Epithelial cell of proximal tubule (primary cell): ENCODE results near the gene SLC25A1. TPM values are rescaled to one million over a fixed set of nuclear protein-coding genes. Genes with fewer than 3 reads are reported as not detected.
"Not testable (repeated sequence)": the region's sequence is repeated elsewhere in the genome, so short reads cannot be mapped to it uniquely, and the experiment has no call there.

Source experiments
- DNase-seq: peaks from one replicate; pipeline ENCODE4 v3.0.0-alpha.2; 2011; ENCODE audit warnings: low read depth
- H3K4me3 ChIP-seq: 2 replicates; pipeline ENCODE4 v1.5.1; 2011; ENCODE audit warnings: low read depth, mild to moderate bottlenecking, low read length
- CTCF ChIP-seq: conservative IDR thresholded peaks from 2 replicates; pipeline ENCODE4 v1.5.1; 2012; ENCODE audit warnings: low read depth, mild to moderate bottlenecking, low read length
- total RNA-seq: library from RNA; depleted of rRNA; stranded (reverse); fragments of >200 nt; gene quantifications from 2 replicates; pipeline ENCODE4 v1.2.3, GENCODE V29; 2015

Gene SLC25A1
- total RNA-seq, 1 donor from 2014 or later, result 168 TPM

- DNase-seq, result no peak
- H3K4me3 ChIP-seq, result peak overlapping the region; percentile 42
- TF ChIP-seq CTCF, result no peak
Observed at GRCh38 chr22:19169947-19170318, 8.6 kb downstream of the SLC25A1 start.

- DNase-seq, result no peak
- no peak for TF ChIP-seq CTCF
- H3K4me3 ChIP-seq, result peak overlapping the region; percentile 42
Observed at GRCh38 chr22:19169002-19169946, 9.3 kb downstream of the SLC25A1 start.

- no peak for TF ChIP-seq CTCF
Observed at GRCh38 chr22:19168088-19168890, 10.2 kb downstream of the SLC25A1 start.

GRCh38 chr22:19167106-19167869 is 11.2 kb downstream of the SLC25A1 start:
- DNase-seq, result no peak
- no peak for TF ChIP-seq CTCF
- H3K4me3 ChIP-seq, result no peak overlapping the region

More at GRCh38 chr22:19168088-19168890, 10.2 kb downstream of the SLC25A1 start:
- no peak for DNase-seq
- H3K4me3 ChIP-seq, result no peak overlapping the region

- H3K4me3 ChIP-seq, result no peak overlapping the region
- no peak for TF ChIP-seq CTCF
- no peak for DNase-seq
Observed at GRCh38 chr22:19166421-19166820, 12.1 kb downstream of the SLC25A1 start.

- no peak overlapping the region for H3K4me3 ChIP-seq
- TF ChIP-seq CTCF, result no peak
- no peak for DNase-seq
Observed at GRCh38 chr22:19164425-19164824, 14.1 kb downstream of the SLC25A1 start.

GRCh38 chr22:19158649-19159048 is 19.9 kb downstream of the SLC25A1 start:
- not testable (repeated sequence) for DNase-seq, H3K4me3 ChIP-seq

GRCh38 chr22:19156109-19156508 is 22.4 kb downstream of the SLC25A1 start:
- not testable (repeated sequence) for H3K4me3 ChIP-seq, DNase-seq
